GM12801 (cell line): ENCODE data around the gene MICOS13.

Source experiments
- TF ChIP-seq, protein P1 (sequence below): IDR thresholded peaks from one replicate; pipeline ENCODE4 v1.5.1; 2011; ENCODE audit warnings: control low read depth; ENCODE audit not compliant: insufficient read length; ENCODE audit errors: extremely low read depth

MICOS13 gene

DNA sequence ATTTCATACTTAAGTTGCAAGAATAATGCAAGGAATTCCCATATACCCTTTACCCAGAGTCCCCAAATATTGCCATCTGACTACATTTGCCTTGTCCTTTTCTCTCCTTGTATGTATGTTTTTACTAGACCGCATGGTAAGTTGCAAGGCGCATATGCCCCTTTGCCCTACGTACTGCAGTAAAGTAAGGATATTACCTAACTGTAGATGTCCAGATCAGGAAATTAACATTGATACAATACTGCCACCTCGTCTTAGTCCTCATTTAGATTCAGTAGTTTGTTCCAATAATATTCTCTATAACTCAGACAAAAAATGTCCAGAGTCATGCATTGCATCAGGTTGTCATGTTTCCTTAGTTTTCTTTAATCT lies 48.1 kb downstream of the MICOS13 start:
- TF ChIP-seq, protein P1, sequence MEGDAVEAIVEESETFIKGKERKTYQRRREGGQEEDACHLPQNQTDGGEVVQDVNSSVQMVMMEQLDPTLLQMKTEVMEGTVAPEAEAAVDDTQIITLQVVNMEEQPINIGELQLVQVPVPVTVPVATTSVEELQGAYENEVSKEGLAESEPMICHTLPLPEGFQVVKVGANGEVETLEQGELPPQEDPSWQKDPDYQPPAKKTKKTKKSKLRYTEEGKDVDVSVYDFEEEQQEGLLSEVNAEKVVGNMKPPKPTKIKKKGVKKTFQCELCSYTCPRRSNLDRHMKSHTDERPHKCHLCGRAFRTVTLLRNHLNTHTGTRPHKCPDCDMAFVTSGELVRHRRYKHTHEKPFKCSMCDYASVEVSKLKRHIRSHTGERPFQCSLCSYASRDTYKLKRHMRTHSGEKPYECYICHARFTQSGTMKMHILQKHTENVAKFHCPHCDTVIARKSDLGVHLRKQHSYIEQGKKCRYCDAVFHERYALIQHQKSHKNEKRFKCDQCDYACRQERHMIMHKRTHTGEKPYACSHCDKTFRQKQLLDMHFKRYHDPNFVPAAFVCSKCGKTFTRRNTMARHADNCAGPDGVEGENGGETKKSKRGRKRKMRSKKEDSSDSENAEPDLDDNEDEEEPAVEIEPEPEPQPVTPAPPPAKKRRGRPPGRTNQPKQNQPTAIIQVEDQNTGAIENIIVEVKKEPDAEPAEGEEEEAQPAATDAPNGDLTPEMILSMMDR, result no peak

DNA sequence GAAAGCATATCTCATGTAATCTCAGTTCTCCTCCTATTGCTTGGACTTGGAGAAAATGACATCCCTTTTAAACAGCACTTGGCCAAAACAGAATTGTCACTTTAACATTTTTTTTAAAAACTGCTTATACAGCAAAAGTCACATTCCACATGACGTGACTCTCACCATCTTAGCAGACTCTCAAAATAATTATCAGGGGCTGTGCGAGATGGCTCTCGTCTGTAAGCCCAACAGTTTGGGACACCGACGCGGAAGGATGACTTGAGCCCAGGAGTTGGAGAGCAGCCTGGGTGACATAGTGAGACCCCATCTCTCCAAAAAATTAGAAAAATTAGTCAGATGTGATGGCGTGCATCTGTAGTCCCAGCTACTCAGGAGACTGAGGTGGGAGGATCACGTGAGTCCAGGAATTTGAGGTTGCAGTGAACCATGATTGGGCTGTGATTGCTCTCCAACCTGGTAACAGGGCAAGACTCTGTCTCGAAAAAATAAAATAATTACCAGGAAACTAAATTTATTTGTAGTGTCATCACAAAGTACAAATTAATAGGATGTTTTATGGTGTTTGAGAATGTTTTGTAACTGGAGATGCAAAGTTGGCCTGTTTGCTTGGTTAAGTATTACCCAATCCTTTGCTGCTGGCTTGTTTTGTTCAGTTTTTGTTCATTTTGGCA lies 48.6 kb downstream of the MICOS13 start:
- TF ChIP-seq, protein P1, result no peak

DNA sequence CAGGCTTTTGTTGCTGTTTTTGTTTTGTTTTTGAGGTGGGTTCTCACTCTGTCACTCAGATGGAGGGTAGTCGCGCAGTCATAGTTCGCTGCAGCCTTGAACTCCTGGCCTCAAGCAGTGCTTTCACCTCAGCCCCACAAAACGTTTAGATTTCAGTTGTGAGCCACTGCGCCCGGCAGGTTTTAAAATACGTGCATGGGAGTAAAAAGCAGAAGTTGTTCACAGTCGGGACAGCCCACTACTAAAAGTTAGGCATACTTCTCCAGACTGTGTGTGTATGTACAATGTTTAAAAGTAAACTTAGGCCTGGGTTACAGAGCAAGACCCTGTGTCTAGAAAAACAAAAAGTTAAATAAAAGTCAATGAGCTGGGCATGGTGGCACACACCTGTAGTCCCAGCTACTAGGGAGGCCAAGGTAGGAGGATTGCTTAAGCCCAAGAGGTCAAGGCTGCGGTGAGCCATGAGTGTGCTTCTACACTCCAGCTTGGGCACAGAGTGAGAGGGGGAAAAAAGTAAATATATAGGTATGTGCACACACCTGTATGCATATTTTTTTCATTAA lies 51.3 kb downstream of the MICOS13 start:
- TF ChIP-seq, protein P1, result no peak

DNA sequence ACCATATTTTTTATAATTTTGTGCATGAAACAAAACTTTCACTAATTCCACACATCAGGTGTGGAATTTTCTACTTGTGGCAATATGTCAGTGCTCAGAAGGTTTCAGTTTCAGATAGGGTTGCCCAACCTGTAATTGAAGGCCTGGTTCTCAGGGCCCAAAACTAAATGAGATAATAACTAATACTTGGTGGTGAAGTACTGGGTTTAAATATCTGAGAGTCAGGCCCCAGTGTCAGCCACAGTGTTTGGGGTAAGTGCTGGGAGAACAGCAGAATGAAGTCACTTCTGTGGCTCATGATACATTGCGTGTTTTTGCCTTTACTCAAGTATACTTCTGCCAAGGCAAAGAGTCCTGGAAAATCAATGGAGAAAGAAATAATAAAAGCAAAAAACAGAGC lies 51.9 kb downstream of the MICOS13 start:
- TF ChIP-seq, protein P1, result no peak
